GM12878 (cell line): Measurements from ENCODE around the gene ADAMTSL5. TPM values are rescaled to one million over a fixed set of nuclear protein-coding genes. Genes with fewer than 3 reads are reported as not detected.

Source experiments
- ATAC-seq: fragments of 200-7000 bp; cut with Tn5 transposase; 3 replicates; pipeline ENCODE4 v1.9.1; 2020; ENCODE audit warnings: mild to moderate bottlenecking, moderate library complexity
- BruUV-seq: library from RNA; stranded (reverse); fragments of 400-500 nt; replicated peaks from 2 replicates; lab custom pipeline; 2021; lab: Mats Ljungman, UMichigan
- CTCF ChIA-PET: fragments of 300-600 bp; sonication (Branson Sonifier 250); formaldehyde crosslinking; extraction: SDS; loops from one replicate; lab custom pipeline; 2021; ENCODE audit warnings: inconsistent platforms; lab: Yijun Ruan, JAX
- POLR2A ChIA-PET: fragments of 350-600 bp; formaldehyde crosslinking; extraction: SDS; loops from one replicate; lab custom pipeline; 2021; ENCODE audit warnings: inconsistent platforms; lab: Charles Lee
- RAD21 ChIA-PET: fragments of 300-600 bp; sonication (Branson Sonifier 250); formaldehyde crosslinking; loops from one replicate; lab custom pipeline; 2023; ENCODE audit warnings: antibody characterized with exemption; ENCODE audit not compliant: unreplicated experiment; lab: Charles Lee
- SMC1A ChIA-PET: fragments of 300-600 bp; sonication (Branson Sonifier 250); formaldehyde crosslinking; loops from one replicate; lab custom pipeline; 2023; ENCODE audit not compliant: unreplicated experiment, uncharacterized antibody; lab: Charles Lee
- DNase-seq: peaks from one replicate; pipeline ENCODE4 v3.0.0-alpha.2; 2011; ENCODE audit warnings: low read depth, low spot score
- FAIRE-seq: peaks from 3 replicates; lab custom pipeline; 2011; peaks lifted over from hg19 to GRCh38; lab: Jason Lieb, UNC
- H2AFZ ChIP-seq: 2 replicates; pipeline ENCODE4 v1.6.0; 2011; ENCODE audit warnings: low read depth, low read length, control low read depth; ENCODE audit not compliant: control insufficient read depth
- H3K27ac ChIP-seq: 2 replicates; pipeline ENCODE4 v1.5.1; 2011; ENCODE audit warnings: control low read depth; ENCODE audit not compliant: control insufficient read depth, insufficient read depth
- H3K27me3 ChIP-seq, 2 experiments: replicated peaks in 1 of 2; 2 replicates each; pipeline versions ENCODE4 v1.6.0 to v1.6.1; 2011; ENCODE audit warnings: low read length in 1 of 2; ENCODE audit not compliant: control insufficient read depth in 2 of 2, insufficient read depth in 2 of 2
- H3K36me3 ChIP-seq, 2 experiments: 2 replicates each; pipeline ENCODE4 v1.5.1; 2011; ENCODE audit warnings: low read length in 1 of 2; ENCODE audit not compliant: control insufficient read depth in 2 of 2, insufficient read depth in 2 of 2
- H3K4me1 ChIP-seq: 2 replicates; pipeline ENCODE4 v1.6.1; 2011; ENCODE audit warnings: mild to moderate bottlenecking, low read length, moderate library complexity, mixed read lengths; ENCODE audit not compliant: control insufficient read depth, insufficient read depth
- H3K4me2 ChIP-seq: 2 replicates; pipeline ENCODE4 v1.6.0; 2011; ENCODE audit warnings: control low read depth; ENCODE audit not compliant: control insufficient read depth, insufficient read depth
- H3K4me3 ChIP-seq: fragments of 200-600 bp; sonication (generic); 2 replicates; pipeline ENCODE4 v1.5.1; 2016
- H3K79me2 ChIP-seq: 2 replicates; pipeline ENCODE4 v1.6.0; 2011; ENCODE audit warnings: low read length; ENCODE audit not compliant: control insufficient read depth, insufficient read depth
- H3K9ac ChIP-seq: 2 replicates; pipeline ENCODE4 v1.8.0; 2011; ENCODE audit warnings: low read length, control low read depth, mixed read lengths; ENCODE audit not compliant: control insufficient read depth, insufficient read depth
- H3K9me3 ChIP-seq: replicated peaks from 3 replicates; pipeline ENCODE4 v1.5.1; 2011; ENCODE audit warnings: mild to moderate bottlenecking, low read length; ENCODE audit not compliant: control insufficient read depth, insufficient read depth
- H4K20me1 ChIP-seq: 2 replicates; pipeline ENCODE4 v1.6.0; 2011; ENCODE audit not compliant: control insufficient read depth, insufficient read depth
- CTCF ChIP-seq, 3 experiments: IDR thresholded peaks in 2 of 3; conservative IDR thresholded peaks in 1 of 3; 2 replicates each; pipeline ENCODE4 v1.5.1; 2011; ENCODE audit warnings: low read depth in 3 of 3, low read length in 3 of 3, mild to moderate bottlenecking in 3 of 3, control low read depth in 2 of 3, moderate library complexity in 2 of 3, inconsistent platforms in 1 of 3, mixed read lengths in 1 of 3; ENCODE audit not compliant: control insufficient read depth in 2 of 3, insufficient read depth in 1 of 3; ENCODE audit errors: extremely low read depth in 1 of 3
- HCFC1 ChIP-seq: fragments of 150-350 bp; IDR thresholded peaks from 2 replicates; pipeline ENCODE4 v1.6.1; 2014; ENCODE audit warnings: low read length
- PAX5 ChIP-seq: IDR thresholded peaks from 2 replicates; pipeline ENCODE4 v1.6.1; 2011; ENCODE audit warnings: low read depth, low read length, borderline replicate concordance
- PAX8 ChIP-seq: fragments of 450-650 bp; IDR thresholded peaks from 2 replicates; pipeline ENCODE4 v1.6.1; 2017; ENCODE audit warnings: mild to moderate bottlenecking, moderate library complexity
- PRDM15 ChIP-seq: fragments of 450-650 bp; formaldehyde crosslinking; IDR thresholded peaks from 2 replicates; pipeline ENCODE4 v1.4.0; 2020; ENCODE audit warnings: mild to moderate bottlenecking, moderate library complexity
- STAT1 ChIP-seq: fragments of 450-650 bp; conservative IDR thresholded peaks from 2 replicates; pipeline ENCODE4 v1.6.1; 2014; ENCODE audit warnings: antibody characterized with exemption, mild to moderate bottlenecking
- TAF1 ChIP-seq: IDR thresholded peaks from 2 replicates; pipeline ENCODE4 v1.6.1; 2011; ENCODE audit warnings: mild to moderate bottlenecking, low read depth, low read length, borderline replicate concordance
- TCF3 ChIP-seq: IDR thresholded peaks from 2 replicates; pipeline ENCODE4 v1.6.1; 2012; ENCODE audit warnings: low read depth, mild to moderate bottlenecking, low read length, borderline replicate concordance; ENCODE audit not compliant: insufficient read depth
- WGBS: methylation state at CpG from one replicate; pipeline ENCODE4 v1.1.6; 2016; ENCODE audit warnings: low lambda C conversion rate; ENCODE audit not compliant: insufficient replicate concordance, insufficient coverage; ENCODE audit errors: missing lambda C conversion rate; 5-methylcytosine and 5-hydroxymethylcytosine counted together
- in situ Hi-C: fragments of 300-500 bp; cut with MboI; formaldehyde crosslinking; loops from 9 replicates; pipeline ENCODE4 v1.14.3; 2018; ENCODE audit warnings: mixed read lengths
- intact Hi-C: fragments of 100-400 bp; cut with micrococcal nuclease; formaldehyde crosslinking; loops from one replicate; pipeline ENCODE4 v1.14.2; 2022; ENCODE audit not compliant: unreplicated experiment
- polyA plus RNA-seq, 11 experiments: library from polyadenylated mRNA; depleted of rRNA in 4 of 11; unstranded in 6 of 11; stranded (reverse) in 5 of 11; fragments of >200 nt; fragmentation: Nextera tagmentation in 4 of 11; fragmentation: Illumina TruSeq in 1 of 11; extraction: Ambion mirVana in 4 of 11; extraction: Trizol in 1 of 11; gene quantifications; 1 replicate in 1 of 11; 2 replicates in 10 of 11; pipeline versions ENCODE4 v1.2.1 to v1.2.3, GENCODE V29; 2011 to 2016; ENCODE audit warnings: inconsistent platforms in 2 of 11, missing spikeins in 2 of 11, low read depth in 1 of 11
- total RNA-seq, 4 experiments: library from RNA; depleted of rRNA in 3 of 4; stranded (reverse); fragments of >200 nt in 3 of 4; fragmentation: Illumina TruSeq in 1 of 4; extraction: Trizol in 1 of 4; gene quantifications; 2 replicates each; pipeline versions ENCODE4 v1.2.1 to v1.2.3, GENCODE V29; 2013 to 2021
- TF ChIP-seq, protein P1 (sequence below): fragments of 450-650 bp; IDR thresholded peaks from 2 replicates; pipeline ENCODE4 v1.6.1; 2017; ENCODE audit warnings: antibody characterized with exemption, mild to moderate bottlenecking, moderate library complexity

Gene ADAMTSL5
- total and polyA plus RNA-seq, 10 of the 15 experiments (the other 5 are each of a cell fraction or from before 2014, with no cell fraction given) = 0.04 to 0.83 (median 0.32) TPM; not detected in 4

DNA sequence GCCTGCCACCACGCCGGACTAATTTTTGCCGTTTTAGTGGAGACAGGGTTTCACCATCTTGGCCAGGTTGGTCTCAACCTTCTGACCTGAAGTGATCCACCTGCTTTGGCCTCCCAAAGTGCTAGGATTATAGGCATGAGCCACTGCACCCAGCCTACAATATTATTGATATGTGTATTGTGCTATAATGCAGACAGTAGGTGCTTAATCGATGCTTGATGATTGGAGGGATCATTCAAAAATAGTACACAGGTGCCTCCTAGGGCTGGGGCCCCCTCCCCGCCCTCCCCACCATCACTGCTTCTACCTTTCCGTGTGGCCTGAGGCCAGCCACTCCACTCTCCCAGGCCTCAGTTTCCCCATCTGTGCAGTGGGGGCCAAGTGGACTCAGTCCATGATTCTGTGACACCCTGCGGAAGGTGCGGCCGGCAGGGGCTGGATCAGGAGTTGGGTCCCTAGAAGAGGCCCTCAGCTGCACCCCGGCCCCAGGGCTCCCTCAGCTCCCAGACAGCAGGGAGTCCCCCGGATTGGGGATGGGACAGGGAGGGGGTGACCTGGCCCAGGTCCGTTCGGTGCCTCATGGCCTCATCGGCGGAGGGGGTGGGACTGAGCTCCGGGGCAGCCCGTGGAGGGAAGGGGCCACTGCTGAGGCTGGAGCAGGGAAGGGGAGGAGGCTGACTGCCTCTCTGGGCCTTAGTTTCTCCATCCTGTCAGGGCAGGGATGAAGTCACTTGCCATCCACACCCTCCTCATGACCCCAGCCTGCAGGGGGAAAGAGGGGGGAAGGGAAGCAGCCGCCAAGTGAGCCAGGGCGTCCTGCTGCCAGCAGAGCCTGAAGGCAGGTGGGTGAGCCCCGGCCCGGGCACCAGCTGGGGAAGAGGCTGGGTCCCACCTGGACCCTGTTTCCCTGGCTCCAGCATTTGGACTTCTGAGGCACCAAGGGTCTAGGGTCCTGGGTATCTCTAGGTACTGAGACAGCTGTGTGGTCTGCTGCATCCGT, 1.2 kb downstream of the ADAMTSL5 start:
- Histone ChIP-seq H3K36me3 (no peaks in the 10 kb centered on the region), H3K79me2 (no peaks in the 10 kb centered on the region), H4K20me1 (no peaks in the 10 kb centered on the region), H3K9ac (no peak overlapping the region), H3K27ac (no peak overlapping the region)
- in situ Hi-C loops = no loop called here
- no TSS peak for BruUV-seq
- no peak for FAIRE-seq
- WGBS = 32% methylated on average over 20 of the region's 22 CpGs
- no peak for TF ChIP-seq TCF3
- no peak for TF ChIP-seq TAF1
- TF ChIP-seq HCFC1 = no peak
- no peak for TF ChIP-seq STAT1
- TF ChIP-seq, protein P1, sequence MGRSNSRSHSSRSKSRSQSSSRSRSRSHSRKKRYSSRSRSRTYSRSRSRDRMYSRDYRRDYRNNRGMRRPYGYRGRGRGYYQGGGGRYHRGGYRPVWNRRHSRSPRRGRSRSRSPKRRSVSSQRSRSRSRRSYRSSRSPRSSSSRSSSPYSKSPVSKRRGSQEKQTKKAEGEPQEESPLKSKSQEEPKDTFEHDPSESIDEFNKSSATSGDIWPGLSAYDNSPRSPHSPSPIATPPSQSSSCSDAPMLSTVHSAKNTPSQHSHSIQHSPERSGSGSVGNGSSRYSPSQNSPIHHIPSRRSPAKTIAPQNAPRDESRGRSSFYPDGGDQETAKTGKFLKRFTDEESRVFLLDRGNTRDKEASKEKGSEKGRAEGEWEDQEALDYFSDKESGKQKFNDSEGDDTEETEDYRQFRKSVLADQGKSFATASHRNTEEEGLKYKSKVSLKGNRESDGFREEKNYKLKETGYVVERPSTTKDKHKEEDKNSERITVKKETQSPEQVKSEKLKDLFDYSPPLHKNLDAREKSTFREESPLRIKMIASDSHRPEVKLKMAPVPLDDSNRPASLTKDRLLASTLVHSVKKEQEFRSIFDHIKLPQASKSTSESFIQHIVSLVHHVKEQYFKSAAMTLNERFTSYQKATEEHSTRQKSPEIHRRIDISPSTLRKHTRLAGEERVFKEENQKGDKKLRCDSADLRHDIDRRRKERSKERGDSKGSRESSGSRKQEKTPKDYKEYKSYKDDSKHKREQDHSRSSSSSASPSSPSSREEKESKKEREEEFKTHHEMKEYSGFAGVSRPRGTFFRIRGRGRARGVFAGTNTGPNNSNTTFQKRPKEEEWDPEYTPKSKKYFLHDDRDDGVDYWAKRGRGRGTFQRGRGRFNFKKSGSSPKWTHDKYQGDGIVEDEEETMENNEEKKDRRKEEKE = no peak
- no peak for TF ChIP-seq PRDM15 (CRISPR knock-in tag)
- TF ChIP-seq CTCF (IDR thresholded peaks at IDR 0.05 in 2 of 3, conservative IDR thresholded peaks at IDR 0.05 in 1 of 3; ENCODE audit: control insufficient read depth in 2 of 3, extremely low read depth in 1 of 3, insufficient read depth in 1 of 3, low read depth in 3 of 3, low read length in 3 of 3) = no peak
- TF ChIP-seq PAX5 = no peak
- no peak for TF ChIP-seq PAX8
- TF ChIP-seq, all 136 proteins: peak for 0
- SMC1A ChIA-PET = no interaction called here
- H3K27me3 ChIP-seq = no peaks in the 10 kb centered on the region; a peak in 1 of 4 replicates
- no peak overlapping the region for H3K4me2 ChIP-seq
- POLR2A ChIA-PET = no interaction called here
- DNase-seq (no peak), ATAC-seq (no peak)
- no peaks in the 10 kb centered on the region; the same call in 2 of the 3 replicates for H3K9me3 ChIP-seq
- H3K4me1 ChIP-seq = no peaks in the 10 kb centered on the region
- no peak overlapping the region for H3K4me3 ChIP-seq
- no peak overlapping the region for H2AFZ ChIP-seq
- CTCF ChIA-PET = no interaction called here
- RAD21 ChIA-PET = no interaction called here
- intact Hi-C loops = no loop called here
